HEK293 (cell line): ENCODE measurements around the gene MKKS.
A peak's percentile ranks its signal among the peaks of the same experiment; 100 is the strongest.

Experiments used
- EGR2 ChIP-seq: fragments of 450-650 bp; formaldehyde crosslinking; IDR thresholded peaks from 2 replicates; pipeline ENCODE4 v1.5.1; 2016; ENCODE audit warnings: low read depth, missing biosample characterization, missing genetic modification characterization
- HOXC10 ChIP-seq: sonication (generic); formaldehyde crosslinking; IDR thresholded peaks from 2 replicates; pipeline ENCODE4 v1.8.1; 2023; ENCODE audit warnings: mild to moderate bottlenecking, missing genetic modification reagents
- KLF16 ChIP-seq: fragments of 450-650 bp; formaldehyde crosslinking; IDR thresholded peaks from 2 replicates; pipeline ENCODE4 v1.5.1; 2017; ENCODE audit warnings: missing biosample characterization, missing genetic modification characterization
- KLF7 ChIP-seq: fragments of 450-650 bp; formaldehyde crosslinking; IDR thresholded peaks from 2 replicates; pipeline ENCODE4 v1.5.1; 2016; ENCODE audit warnings: missing biosample characterization, missing genetic modification characterization, borderline replicate concordance
- MYNN ChIP-seq: fragments of 450-650 bp; formaldehyde crosslinking; IDR thresholded peaks from 2 replicates; pipeline ENCODE4 v1.5.1; 2016; ENCODE audit warnings: missing biosample characterization, missing genetic modification characterization, borderline replicate concordance
- PRDM10 ChIP-seq: fragments of 450-650 bp; formaldehyde crosslinking; IDR thresholded peaks from 2 replicates; pipeline ENCODE4 v1.5.1; 2016; ENCODE audit warnings: missing biosample characterization, missing genetic modification characterization
- SALL2 ChIP-seq: fragments of 450-650 bp; formaldehyde crosslinking; IDR thresholded peaks from 2 replicates; pipeline ENCODE4 v1.5.0; 2017; ENCODE audit warnings: missing biosample characterization, mild to moderate bottlenecking, missing genetic modification characterization, borderline replicate concordance
- SCRT1 ChIP-seq: fragments of 450-650 bp; formaldehyde crosslinking; IDR thresholded peaks from 2 replicates; pipeline ENCODE4 v1.5.1; 2016; ENCODE audit warnings: missing biosample characterization, missing genetic modification characterization, borderline replicate concordance
- ZEB2 ChIP-seq: fragments of 450-650 bp; formaldehyde crosslinking; IDR thresholded peaks from 2 replicates; pipeline ENCODE4 v1.5.1; 2016; ENCODE audit warnings: missing biosample characterization, missing genetic modification characterization
- ZNF121 ChIP-seq: fragments of 450-650 bp; formaldehyde crosslinking; IDR thresholded peaks from 2 replicates; pipeline ENCODE4 v1.5.1; 2016; ENCODE audit warnings: missing biosample characterization, missing genetic modification characterization
- ZNF157 ChIP-seq: fragments of 450-650 bp; formaldehyde crosslinking; IDR thresholded peaks from 2 replicates; pipeline ENCODE4 v1.5.1; 2016; ENCODE audit warnings: missing biosample characterization, missing genetic modification characterization
- ZNF202 ChIP-seq: fragments of 450-650 bp; formaldehyde crosslinking; IDR thresholded peaks from 2 replicates; pipeline ENCODE4 v1.5.1; 2016; ENCODE audit warnings: missing biosample characterization, missing genetic modification characterization, borderline replicate concordance
- ZNF214 ChIP-seq: fragments of 450-650 bp; formaldehyde crosslinking; IDR thresholded peaks from 2 replicates; pipeline ENCODE4 v1.5.1; 2017; ENCODE audit warnings: missing biosample characterization, mild to moderate bottlenecking, missing genetic modification characterization, borderline replicate concordance
- ZNF223 ChIP-seq: fragments of 450-650 bp; formaldehyde crosslinking; IDR thresholded peaks from 2 replicates; pipeline ENCODE4 v1.5.1; 2016; ENCODE audit warnings: missing biosample characterization, missing genetic modification characterization
- ZNF23 ChIP-seq: fragments of 450-650 bp; formaldehyde crosslinking; IDR thresholded peaks from 2 replicates; pipeline ENCODE4 v1.5.1; 2016; ENCODE audit warnings: missing biosample characterization, missing genetic modification characterization, borderline replicate concordance
- ZNF266 ChIP-seq: fragments of 450-650 bp; formaldehyde crosslinking; IDR thresholded peaks from 2 replicates; pipeline ENCODE4 v1.5.1; 2016; ENCODE audit warnings: missing biosample characterization, missing genetic modification characterization, low read depth
- ZNF280C ChIP-seq: fragments of 450-650 bp; formaldehyde crosslinking; IDR thresholded peaks from 2 replicates; pipeline ENCODE4 v1.5.1; 2016; ENCODE audit warnings: missing biosample characterization, missing genetic modification characterization
- ZNF341 ChIP-seq: fragments of 450-650 bp; formaldehyde crosslinking; IDR thresholded peaks from 2 replicates; pipeline ENCODE4; 2016; ENCODE audit warnings: low read depth, missing biosample characterization, missing genetic modification characterization
- ZNF37A ChIP-seq: fragments of 450-650 bp; IDR thresholded peaks from 2 replicates; pipeline ENCODE4 v1.5.1; 2018; ENCODE audit warnings: missing biosample characterization, missing genetic modification characterization
- ZNF404 ChIP-seq: fragments of 450-650 bp; formaldehyde crosslinking; IDR thresholded peaks from 2 replicates; pipeline ENCODE4 v1.5.1; 2017; ENCODE audit warnings: missing biosample characterization, missing genetic modification characterization
- ZNF423 ChIP-seq: fragments of 450-650 bp; formaldehyde crosslinking; IDR thresholded peaks from 2 replicates; pipeline ENCODE4 v1.5.1; 2016; ENCODE audit warnings: missing biosample characterization, missing genetic modification characterization
- ZNF501 ChIP-seq: fragments of 450-650 bp; formaldehyde crosslinking; IDR thresholded peaks from 2 replicates; pipeline ENCODE4 v1.5.1; 2016; ENCODE audit warnings: missing biosample characterization, missing genetic modification characterization
- ZNF560 ChIP-seq: fragments of 450-650 bp; formaldehyde crosslinking; IDR thresholded peaks from 2 replicates; pipeline ENCODE4 v1.5.1; 2017; ENCODE audit warnings: missing biosample characterization, missing genetic modification characterization, borderline replicate concordance
- ZNF843 ChIP-seq: fragments of 450-650 bp; formaldehyde crosslinking; IDR thresholded peaks from 2 replicates; pipeline ENCODE4 v1.5.1; 2016; ENCODE audit warnings: missing biosample characterization, missing genetic modification characterization
- TF ChIP-seq, protein P1 (sequence below): fragments of 450-650 bp; formaldehyde crosslinking; conservative IDR thresholded peaks from 2 replicates; pipeline ENCODE4 v1.5.1; 2016; ENCODE audit warnings: low read depth, missing biosample characterization, missing genetic modification characterization
- TF ChIP-seq, protein P2 (sequence below): fragments of 450-650 bp; formaldehyde crosslinking; IDR thresholded peaks from 2 replicates; pipeline ENCODE4 v1.5.1; 2016; ENCODE audit warnings: missing biosample characterization, missing genetic modification characterization

Gene MKKS

GRCh38 chr20:10433623-10434466, at the start of gene MKKS (continued):
- TF ChIP-seq ZNF280C (tag by site-specific recombination) (no peak), ZNF266 (no peak), ZNF341 (tag by site-specific recombination) (no peak), ZNF37A (no peak), ZNF843 (tag by site-specific recombination) (no peak), ZNF202 (tag by site-specific recombination) (no peak), MYNN (tag by site-specific recombination) (no peak), HOXC10 (CRISPR knock-in tag) (no peak), ZNF501 (tag by site-specific recombination) (no peak), ZEB2 (tag by site-specific recombination) (0 out of 2 replicates have a peak, but pooled peaks have one; percentile 46), KLF7 (no peak), ZNF223 (no peak), ZNF423 (no peak), KLF16 (tag by site-specific recombination) (no peak), EGR2 (tag by site-specific recombination) (peak; percentile 49; the same call in 1 of the 2 replicates), SALL2 (tag by site-specific recombination) (no peak), ZNF121 (tag by site-specific recombination) (no peak), ZNF214 (tag by site-specific recombination) (no peak), PRDM10 (tag by site-specific recombination) (peak; percentile 87), ZNF157 (tag by site-specific recombination) (no peak), SCRT1 (tag by site-specific recombination) (no peak), ZNF560 (no peak), ZNF23 (tag by site-specific recombination) (no peak), ZNF404 (no peak)
- TF ChIP-seq, protein P1, sequence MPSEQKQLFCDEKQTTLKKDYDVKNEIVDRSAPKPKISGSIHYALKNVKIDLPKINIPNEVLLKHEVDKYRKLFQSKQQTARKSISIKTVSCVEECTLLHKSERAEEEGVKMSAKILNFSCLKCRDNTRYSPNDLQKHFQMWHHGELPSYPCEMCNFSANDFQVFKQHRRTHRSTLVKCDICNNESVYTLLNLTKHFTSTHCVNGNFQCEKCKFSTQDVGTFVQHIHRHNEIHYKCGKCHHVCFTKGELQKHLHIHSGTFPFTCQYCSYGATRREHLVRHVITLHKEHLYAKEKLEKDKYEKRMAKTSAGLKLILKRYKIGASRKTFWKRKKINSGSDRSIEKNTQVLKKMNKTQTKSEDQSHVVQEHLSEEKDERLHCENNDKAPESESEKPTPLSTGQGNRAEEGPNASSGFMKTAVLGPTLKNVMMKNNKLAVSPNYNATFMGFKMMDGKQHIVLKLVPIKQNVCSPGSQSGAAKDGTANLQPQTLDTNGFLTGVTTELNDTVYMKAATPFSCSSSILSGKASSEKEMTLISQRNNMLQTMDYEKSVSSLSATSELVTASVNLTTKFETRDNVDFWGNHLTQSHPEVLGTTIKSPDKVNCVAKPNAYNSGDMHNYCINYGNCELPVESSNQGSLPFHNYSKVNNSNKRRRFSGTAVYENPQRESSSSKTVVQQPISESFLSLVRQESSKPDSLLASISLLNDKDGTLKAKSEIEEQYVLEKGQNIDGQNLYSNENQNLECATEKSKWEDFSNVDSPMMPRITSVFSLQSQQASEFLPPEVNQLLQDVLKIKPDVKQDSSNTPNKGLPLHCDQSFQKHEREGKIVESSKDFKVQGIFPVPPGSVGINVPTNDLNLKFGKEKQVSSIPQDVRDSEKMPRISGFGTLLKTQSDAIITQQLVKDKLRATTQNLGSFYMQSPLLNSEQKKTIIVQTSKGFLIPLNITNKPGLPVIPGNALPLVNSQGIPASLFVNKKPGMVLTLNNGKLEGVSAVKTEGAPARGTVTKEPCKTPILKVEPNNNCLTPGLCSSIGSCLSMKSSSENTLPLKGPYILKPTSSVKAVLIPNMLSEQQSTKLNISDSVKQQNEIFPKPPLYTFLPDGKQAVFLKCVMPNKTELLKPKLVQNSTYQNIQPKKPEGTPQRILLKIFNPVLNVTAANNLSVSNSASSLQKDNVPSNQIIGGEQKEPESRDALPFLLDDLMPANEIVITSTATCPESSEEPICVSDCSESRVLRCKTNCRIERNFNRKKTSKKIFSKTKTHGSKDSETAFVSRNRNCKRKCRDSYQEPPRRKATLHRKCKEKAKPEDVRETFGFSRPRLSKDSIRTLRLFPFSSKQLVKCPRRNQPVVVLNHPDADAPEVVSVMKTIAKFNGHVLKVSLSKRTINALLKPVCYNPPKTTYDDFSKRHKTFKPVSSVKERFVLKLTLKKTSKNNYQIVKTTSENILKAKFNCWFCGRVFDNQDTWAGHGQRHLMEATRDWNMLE, result no peak
- TF ChIP-seq, protein P2, sequence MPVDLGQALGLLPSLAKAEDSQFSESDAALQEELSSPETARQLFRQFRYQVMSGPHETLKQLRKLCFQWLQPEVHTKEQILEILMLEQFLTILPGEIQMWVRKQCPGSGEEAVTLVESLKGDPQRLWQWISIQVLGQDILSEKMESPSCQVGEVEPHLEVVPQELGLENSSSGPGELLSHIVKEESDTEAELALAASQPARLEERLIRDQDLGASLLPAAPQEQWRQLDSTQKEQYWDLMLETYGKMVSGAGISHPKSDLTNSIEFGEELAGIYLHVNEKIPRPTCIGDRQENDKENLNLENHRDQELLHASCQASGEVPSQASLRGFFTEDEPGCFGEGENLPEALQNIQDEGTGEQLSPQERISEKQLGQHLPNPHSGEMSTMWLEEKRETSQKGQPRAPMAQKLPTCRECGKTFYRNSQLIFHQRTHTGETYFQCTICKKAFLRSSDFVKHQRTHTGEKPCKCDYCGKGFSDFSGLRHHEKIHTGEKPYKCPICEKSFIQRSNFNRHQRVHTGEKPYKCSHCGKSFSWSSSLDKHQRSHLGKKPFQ, result no peak
